GM18502 (cell line): ENCODE measurements around the gene OR7A10.

Source experiments
- ATAC-seq: cut with Tn5 transposase; IDR thresholded peaks from one replicate; pipeline ENCODE4 v1.9.1; 2021; ENCODE audit warnings: mild to moderate bottlenecking; ENCODE audit not compliant: unreplicated experiment, poor library complexity

Gene OR7A10

DNA sequence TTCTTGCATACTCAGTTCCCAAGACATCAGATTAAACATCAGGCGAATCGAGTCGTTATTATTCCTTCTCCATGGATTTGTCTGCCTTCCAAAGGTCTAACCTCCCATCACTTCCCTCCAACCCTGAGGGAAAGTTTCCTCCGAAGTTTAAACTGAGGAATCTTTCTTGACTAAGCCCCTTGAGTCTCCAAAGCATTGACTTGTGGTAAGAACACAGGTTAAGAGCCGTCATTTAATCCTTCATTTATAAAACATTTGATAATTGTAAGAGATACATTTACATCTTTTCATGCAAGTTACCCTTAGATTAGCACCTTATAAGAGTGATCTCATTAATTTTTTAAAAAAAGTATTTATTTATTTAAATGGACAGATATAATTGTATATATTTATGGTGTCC is at the start of gene OR7A10:
Gene OR7A10, minus strand, starts transcription at position 101 of the 400 bp plus-strand sequence. CDS start 7,045 bp downstream, outside the sequence.
- ATAC-seq = no peak

DNA sequence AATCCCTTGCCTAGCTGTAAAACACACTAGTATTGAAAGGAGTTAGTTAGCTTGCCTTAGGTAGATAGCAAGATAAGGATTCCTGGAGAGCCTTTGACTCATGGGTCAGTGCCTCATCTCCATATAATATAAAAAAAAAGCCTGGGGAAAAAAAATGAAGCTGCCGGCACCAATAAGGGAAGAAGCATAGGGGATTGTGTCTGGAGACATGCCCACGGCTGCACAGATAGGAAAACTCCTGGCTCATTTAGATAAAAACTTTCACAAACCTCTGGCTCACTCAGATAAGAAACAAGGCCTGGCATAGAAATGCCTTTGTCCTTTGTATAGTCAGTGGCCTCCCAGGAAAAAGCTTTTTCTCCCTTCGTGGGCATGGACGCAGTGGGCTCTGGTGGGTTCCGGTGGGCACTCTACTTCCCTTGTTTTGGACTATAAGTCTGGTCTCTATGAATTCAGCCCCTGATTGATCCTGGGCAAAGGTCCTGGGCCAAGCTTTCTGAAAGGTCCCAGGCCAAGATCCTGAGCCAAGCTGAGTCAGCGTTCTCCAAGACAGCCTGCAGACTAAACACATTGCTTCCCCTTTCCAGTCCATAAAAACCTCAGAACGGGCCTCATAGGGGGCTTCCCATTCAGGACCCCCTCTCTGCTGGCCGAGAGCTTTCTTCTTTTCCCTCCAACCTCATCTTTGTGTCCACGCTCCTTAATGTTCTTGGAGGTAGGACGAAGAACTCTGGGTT is 42.1 kb upstream of the OR7A10 start:
- ATAC-seq = no peak

DNA sequence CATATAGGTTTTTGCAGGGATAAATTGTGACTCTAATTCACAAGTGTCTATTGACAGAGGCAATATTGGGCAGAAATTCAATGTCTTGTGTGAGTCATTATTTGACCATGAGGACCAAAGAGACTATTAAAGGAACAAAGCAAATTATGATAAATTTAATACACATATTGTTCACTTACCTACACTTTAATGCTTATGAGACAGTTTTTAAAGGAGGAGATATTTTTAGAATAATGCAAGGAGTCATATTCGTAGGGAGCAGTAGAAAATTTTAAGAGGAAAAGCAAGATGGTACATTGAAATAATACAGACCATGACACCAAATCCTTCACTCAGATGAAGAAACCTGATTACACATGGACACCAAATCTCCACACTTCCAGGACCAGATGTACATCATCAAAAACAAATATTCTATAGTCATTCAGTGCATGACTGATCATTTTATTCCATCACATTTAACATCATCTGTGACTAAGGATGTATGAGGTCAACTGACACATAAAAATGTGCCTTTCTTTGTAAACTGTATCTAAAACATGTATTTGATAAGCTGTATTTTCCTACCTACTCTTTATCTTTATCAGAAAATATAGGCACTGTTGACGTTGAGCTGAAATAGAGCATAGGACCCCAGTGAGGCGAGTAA is 41.4 kb upstream of the OR7A10 start:
- ATAC-seq = no peak

DNA sequence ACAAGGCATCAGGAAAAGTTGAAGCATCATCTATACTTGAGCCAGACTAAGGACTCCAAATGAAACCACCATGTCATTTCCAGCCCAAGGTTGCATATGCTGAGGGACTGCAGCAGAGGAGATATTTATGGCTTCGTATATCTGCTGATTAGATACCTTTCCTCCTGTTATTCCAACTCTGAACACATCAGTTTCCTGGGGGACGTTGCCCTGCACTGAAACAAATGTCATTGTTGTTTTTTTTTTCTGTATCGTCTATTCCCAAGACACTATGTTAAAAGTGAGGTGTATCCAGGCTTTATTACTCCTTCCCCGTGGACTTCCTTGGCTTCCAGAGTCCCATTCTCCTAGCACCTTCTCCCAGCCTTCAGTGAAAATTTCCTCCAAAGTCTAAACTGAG is 37.3 kb upstream of the OR7A10 start, which contains the start of gene OR7A17:
Gene OR7A17, minus strand, starts transcription at position 101 of the 400 bp plus-strand sequence. CDS start 4,777 bp downstream, outside the sequence.
- ATAC-seq = no peak

DNA sequence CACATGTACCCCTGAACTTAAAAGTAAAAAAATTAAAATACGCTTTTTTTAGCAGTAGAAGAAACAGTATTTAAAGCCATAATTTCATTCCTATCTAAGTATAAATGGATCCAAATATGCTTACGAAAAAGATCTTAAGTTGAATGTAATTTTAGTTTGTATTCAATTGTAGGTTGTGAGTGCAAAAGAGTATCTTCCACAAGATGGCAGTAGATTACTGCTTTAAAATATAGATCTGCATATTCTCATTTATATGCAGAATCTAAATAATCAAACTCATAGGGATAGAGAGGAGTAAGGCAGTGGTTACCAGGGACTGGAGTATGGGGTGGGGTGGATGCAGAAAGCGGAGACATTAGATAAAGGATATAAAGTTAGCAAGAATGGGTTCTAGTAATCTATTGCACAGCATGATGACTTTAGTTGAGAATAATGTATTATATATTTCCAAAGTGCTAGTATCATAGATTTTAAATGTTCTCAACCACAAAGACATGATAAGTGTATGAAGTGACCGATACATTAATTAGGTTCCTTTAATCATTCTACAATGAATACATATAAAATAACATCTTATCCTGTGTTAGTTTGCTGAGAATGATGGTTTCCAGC is 23.0 kb upstream of the OR7A10 start:
- no peak for ATAC-seq

DNA sequence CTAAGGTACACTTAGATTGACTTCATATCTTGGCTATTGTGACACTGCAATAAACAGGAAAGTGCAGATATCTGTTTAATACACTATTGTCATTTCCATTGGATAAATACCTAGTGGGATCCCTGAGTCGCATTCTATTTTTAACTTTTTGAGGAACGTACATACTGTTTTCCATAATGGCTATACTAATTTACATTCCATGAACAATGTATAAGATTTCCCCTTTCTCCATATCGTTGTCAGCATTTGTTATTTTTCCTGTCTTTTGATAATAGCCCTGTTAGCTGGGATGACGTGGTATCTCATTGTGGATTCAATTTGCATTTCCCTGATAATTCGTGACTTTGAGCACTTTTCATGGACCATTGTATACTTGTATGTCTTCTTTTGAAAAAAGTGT is 19.8 kb upstream of the OR7A10 start:
- no peak for ATAC-seq

DNA sequence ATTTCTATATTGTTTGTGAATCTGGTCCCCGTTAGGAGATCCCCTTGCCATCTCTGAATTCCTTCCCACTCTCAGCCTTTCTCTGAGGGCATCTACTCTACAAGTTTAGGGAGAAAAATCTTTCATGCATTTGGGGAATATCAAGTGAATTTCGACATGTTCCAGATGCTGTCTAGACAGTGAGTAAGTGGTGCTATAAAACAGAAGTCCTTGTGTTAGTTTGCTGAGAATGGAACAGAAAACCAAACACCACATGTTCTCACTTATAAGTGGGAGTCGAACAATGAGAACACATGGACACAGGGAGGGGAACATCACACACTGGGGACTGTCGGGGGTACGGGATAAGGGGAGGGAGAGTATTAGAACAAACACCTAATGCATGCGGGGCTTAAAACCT is 5.1 kb downstream of the OR7A10 start:
- no peak for ATAC-seq

DNA sequence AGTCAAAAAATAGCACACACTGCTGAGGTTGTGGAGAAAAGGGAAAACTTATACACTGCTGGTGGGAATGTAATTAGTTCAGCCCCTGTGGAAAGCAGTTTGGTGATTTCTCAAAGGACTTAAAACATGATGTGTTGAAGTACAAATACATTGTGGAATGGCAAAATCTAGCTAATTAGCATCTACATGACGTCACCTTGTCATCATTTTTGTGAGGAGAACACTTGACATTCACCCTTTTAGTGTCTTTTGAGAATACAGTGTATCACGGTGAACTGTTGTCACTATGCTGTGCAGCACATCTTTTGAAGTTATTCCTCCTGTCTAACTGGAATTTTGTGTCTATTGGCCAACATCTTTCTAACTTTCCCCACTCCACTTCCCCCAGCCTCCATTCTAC is 5.6 kb downstream of the OR7A10 start:
- no peak for ATAC-seq

DNA sequence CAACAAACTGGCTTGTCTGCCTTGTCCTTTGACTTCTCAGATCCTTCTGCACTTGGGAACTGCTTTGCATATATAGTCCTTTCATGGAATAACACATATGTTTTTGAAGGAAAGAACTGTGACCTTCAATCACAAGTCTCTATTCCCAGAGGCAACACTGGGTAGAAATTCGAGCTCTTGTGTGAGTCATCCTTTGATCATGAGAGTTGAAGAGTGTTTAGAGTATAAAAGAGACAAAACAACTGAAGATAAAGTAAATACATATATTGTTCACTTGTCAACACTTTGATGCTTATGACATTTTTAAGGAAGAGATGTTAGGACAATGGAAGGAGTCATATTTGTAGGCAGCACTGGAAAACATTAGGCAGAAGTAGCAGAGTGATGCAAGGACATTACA is 8.5 kb downstream of the OR7A10 start:
- ATAC-seq = no peak

DNA sequence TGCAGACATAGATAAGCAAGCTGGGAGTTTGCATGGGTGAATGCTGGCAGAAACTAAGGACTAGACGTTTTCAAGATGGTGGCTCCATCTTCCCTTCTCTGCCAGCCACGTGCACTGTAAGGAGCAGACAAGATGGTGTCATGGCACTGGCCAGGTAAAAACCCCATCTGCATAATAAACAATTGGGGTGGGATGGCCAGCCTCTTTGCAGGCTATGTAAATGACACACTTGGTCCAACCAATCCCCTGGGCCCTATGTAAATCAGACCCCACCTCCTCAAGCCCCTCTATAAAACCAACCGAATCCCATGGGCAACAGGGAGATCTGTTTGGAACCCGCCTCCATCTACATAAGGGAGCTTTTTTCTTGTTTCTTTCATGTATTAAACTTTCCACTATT is 11.3 kb downstream of the OR7A10 start:
- no peak for ATAC-seq

DNA sequence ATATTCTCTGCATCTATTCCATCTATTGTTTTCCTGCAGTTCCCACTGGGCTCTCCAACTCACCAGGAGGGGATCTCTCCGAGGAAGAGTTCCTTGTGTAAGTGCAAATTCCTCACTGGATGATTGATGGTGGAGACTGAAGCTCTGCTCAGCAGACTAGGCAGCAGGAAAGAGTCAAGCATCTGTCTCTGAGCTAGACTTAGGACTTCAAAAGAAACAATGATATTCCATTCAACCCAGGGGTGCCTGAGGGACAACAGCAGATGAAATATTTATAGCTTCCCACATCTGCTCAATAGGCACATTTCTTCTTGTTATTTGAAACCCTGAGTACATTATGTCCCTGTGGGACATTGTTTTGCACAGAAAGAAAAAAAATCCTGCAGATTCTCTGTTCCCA is 13.7 kb downstream of the OR7A10 start, which contains the start of the genes OR7A5 and OR7C1:
Gene OR7A5, minus strand, starts transcription at position 175 of the 400 bp plus-strand sequence. CDS start 6,944 bp downstream, outside the sequence.
Gene OR7C1, minus strand, starts transcription at position 175 of the 400 bp plus-strand sequence. CDS start 35,049 bp downstream, outside the sequence.
- no peak for ATAC-seq

DNA sequence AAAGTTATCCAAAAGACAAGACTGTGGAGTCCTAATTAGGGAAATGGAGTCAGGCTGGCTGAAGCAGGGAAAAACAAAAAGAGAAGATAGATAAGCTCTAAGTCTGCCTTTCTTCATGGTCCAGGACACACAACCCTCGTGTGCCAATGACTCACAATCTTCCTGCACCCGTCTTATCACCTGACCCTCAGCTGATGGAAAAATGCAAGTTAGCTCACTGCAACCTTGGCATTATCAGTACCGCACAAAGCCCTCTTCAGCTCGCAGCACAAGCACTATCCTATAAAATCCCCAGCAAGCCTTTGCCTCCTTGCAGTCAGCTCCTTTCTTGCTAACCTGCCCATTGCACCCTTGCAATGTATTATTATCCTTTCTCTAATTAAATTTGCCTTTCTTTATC is 18.0 kb downstream of the OR7A10 start:
- no peak for ATAC-seq

DNA sequence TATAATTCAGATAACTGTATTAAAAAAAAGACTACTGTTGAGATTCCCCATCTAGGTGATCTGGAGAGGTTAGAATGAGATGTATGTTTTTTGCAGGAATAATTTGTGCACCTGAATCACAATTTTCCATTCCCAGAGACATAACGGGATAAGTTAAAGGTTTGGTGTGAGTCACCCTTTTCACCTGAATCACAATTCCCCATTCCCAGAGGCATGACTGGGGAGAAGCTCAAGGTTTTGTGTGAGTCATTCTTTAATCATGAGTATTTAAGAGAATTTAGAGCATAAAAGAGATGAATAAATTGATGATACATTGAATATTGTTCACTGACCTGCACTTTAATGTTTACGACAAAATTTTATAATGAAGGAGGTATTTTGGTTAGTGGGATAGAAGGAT is 22.7 kb downstream of the OR7A10 start:
- no peak for ATAC-seq

DNA sequence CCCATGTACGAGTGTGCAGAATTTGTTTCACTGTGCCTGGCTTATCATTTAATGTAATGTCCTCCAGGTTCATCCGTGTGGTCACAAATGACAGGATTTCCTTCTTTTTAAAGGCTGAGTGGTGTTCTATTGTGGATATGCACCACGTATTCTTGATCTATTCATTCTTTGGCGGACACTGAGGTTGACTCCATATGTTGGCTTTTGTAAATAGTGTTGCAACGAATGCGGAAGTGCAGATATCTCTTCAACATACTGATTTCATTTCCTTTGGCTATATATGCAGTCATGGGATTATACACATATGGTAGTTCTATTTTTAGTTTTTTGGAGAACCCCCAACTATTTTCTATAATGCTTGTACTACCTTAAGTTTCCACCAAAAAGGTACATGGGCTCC is 26.8 kb downstream of the OR7A10 start:
- ATAC-seq = no peak

DNA sequence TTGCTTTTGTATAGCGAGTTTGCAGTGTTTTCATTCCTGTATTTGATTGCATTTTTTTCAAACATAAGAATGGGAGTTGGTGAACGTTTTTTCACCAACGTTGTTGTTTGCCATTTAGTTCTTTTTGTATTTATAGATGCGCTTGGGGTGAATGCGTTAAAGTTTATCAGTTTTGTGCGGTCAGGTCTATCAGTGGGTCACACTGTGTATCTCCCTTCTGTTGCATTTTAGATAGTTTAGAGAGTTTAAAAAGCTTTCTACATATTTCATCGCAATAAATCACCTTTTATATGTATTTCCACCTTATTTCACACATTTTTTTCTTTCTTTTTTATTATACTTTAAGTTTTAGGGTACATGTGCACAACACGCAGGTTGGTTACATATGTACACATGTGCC is 30.1 kb downstream of the OR7A10 start:
- no peak for ATAC-seq

DNA sequence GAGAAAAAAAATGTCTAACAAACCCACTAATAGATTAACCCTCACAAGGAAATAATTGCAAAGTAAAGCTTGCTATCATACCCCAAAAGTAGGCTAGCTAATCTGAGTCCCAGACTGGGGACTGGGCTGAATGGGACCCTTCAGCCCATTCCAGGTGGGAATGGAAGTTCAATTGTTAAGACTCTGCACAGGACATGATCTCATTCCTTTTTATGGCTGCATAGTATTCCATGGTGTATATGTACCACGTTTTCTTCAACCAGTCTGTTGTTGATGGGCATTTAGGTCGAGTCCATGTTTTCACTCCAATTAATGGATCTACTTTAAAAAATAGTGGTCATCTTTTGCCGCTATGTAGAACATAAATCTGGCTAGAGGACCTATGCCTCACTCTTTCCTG is 31.7 kb downstream of the OR7A10 start:
- ATAC-seq = no peak

DNA sequence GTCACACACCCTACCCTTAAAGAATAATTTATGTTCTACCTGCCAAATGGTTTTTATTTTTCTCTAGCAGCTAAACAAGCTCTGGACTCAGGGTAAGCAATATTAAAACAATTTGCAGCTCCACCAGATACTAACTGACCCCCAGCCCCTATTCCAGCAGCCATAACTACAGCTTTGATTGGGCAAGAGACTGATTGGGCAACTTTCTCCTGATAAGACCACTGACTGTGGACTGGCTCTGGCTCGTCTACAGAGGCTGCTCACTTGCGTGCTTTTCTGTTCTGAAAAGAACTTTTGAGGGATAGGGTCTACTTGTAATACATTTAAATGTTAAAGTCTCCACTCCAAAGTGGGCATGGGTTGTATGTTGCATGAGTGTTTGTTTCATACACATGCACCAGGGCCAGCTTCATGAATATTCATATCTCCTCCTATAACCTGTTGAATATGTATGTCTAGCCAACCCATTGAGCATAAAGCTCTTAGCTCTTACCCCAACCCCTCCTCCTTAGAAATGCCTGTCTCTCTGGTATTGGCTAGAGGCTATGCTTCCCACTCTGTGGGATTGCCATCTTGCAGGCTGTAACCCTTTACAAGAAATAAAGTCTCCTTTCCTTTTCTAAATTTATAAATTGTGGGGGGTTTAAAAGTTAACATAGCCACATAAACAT is 33.6 kb downstream of the OR7A10 start:
- ATAC-seq = no peak

DNA sequence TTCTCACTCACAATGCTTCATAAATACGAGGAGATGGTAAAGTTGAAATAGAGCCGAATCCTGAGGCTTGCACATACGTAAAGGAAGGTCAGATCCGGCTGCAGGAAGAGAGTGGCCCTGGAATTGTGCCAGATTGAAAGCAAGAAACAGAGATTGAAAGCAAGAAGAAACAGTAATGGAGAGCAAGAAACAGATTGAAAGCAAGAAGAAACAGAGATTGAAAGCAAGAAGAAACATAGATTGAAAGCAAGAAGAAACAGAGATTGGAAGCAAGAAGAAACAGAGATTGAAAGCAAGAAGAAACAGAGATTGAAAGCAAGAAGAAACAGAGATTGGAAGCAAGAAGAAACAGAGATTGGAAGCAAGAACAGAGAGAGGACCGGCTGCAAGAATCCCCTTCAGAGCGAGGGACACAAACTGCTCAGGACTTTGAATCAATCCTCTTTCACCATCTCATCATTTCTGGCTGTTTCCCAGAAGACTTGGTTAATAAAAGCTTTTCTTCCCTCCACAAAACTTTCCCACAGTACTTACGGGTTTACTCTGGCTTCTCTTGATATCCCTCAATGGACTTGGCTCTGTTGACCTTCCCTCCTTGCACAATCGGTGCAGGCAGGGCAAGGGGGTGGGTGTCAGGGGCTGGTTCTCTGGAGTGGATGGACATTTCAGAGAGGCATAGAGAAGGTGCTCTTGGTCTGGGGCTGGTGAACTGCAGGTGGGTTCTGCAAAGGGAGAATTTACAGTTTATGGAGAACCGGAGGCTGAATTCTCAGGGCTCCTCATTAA is 39.3 kb downstream of the OR7A10 start:
- no peak for ATAC-seq

DNA sequence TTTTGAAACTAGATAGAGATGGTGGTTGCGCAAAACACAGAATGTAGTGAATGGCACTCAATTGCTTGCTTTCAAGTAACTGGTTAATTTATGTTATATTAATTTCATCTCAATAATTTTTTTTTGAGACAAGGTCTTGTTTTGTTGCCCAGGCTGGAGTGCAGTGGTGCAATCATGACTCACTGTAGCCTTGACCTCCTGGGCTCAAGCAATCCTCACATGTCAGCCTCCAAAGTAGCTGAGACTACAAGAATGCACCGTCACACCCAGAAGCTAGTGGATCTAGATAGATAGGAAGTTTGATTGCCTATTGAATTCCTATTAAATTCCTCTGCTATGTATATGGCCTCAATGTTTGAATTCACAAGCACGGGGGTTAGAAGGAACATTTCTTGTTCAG is 44.0 kb downstream of the OR7A10 start:
- no peak for ATAC-seq

DNA sequence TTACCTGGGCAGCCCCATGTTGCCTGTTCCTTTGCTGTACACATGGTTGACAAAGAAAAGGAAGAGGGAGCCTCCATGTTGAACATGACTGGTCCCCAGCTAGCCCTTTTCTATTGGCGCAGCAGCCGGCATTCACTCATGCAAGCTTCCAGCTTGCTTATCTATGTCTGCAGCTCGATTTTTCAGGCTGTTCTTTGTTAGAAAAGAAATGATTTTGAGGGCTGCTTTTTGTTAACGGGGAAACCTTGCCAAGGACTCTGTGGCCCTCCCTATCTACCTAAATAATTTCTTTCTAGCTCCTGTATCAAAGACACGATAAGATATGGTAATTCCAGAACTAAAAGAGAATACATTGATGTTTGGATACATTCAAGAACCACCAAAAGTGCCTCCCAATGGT is 50.0 kb downstream of the OR7A10 start:
- ATAC-seq = no peak
